Activated T-helper 17 cell treated with anti-CD3 and anti-CD28 coated beads, Interleukin-2, amount 50 U/mL, for 72 hours (primary cell): ENCODE measurements around the gene ASMTL. TPM values are rescaled to one million over a fixed set of nuclear protein-coding genes. Genes with fewer than 3 reads are reported as not detected.

Experiments
- ATAC-seq: fragments of 150-1000 bp; cut with Tn5 transposase; replicated peaks from 2 replicates; pipeline ENCODE4 v1.10.0; 2021; ENCODE audit warnings: mild to moderate bottlenecking, moderate library complexity
- H3K27ac Mint-ChIP-seq: one replicate; pipeline ENCODE4 v1.8.0; 2022; ENCODE audit warnings: mixed read lengths
- H3K27me3 Mint-ChIP-seq: one replicate; pipeline ENCODE4 v1.8.0; 2022; ENCODE audit warnings: mixed read lengths
- H3K36me3 Mint-ChIP-seq: one replicate; pipeline ENCODE4 v1.8.0; 2022; ENCODE audit warnings: low read depth, mild to moderate bottlenecking, mixed read lengths
- H3K4me1 Mint-ChIP-seq: one replicate; pipeline ENCODE4 v1.8.0; 2022; ENCODE audit warnings: mixed read lengths
- H3K4me3 Mint-ChIP-seq: one replicate; pipeline ENCODE4 v1.8.0; 2022; ENCODE audit warnings: mild to moderate bottlenecking, mixed read lengths
- H3K9me3 Mint-ChIP-seq: one replicate; pipeline ENCODE4 v1.8.0; 2022; ENCODE audit warnings: mixed read lengths
- total RNA-seq, 2 donors: library from RNA; stranded (reverse); gene quantifications; one replicate each; pipeline ENCODE4 v1.2.3, GENCODE V29; 2022

Gene ASMTL
- total RNA-seq, 2 donors from 2014 or later, result 50.6 to 65.5 TPM

- no peak overlapping the region for H3K4me3 Mint-ChIP-seq
- ATAC-seq, result no peak
- H3K36me3 Mint-ChIP-seq, result peaks cover 32% of the 10 kb centered on the region
- H3K9me3 Mint-ChIP-seq, result no peaks in the 10 kb centered on the region
- peaks cover 9% of the 10 kb centered on the region for H3K4me1 Mint-ChIP-seq
- H3K27me3 Mint-ChIP-seq, result no peaks in the 10 kb centered on the region
- peak overlapping the region; percentile 58 for H3K27ac Mint-ChIP-seq
These were observed 91.4 kb downstream of the ASMTL start for GRCh38 chrX:1361275-1361674.

- Mint-ChIP-seq H3K27me3 (no peaks in the 10 kb centered on the region), H3K27ac (peak overlapping the region; percentile 79), H3K9me3 (no peaks in the 10 kb centered on the region), H3K36me3 (peaks cover 32% of the 10 kb centered on the region), H3K4me1 (peaks cover 9% of the 10 kb centered on the region), H3K4me3 (no peak overlapping the region)
- no peak for ATAC-seq
These were observed 92.5 kb downstream of the ASMTL start for GRCh38 chrX:1360171-1360570.

- H3K9me3 Mint-ChIP-seq, result no peaks in the 10 kb centered on the region
- no peak for ATAC-seq
- H3K36me3 Mint-ChIP-seq, result peaks cover 32% of the 10 kb centered on the region
- no peak overlapping the region for H3K4me3 Mint-ChIP-seq
- H3K27ac Mint-ChIP-seq, result peak overlapping the region; percentile 79
- H3K4me1 Mint-ChIP-seq, result peaks cover 9% of the 10 kb centered on the region
- H3K27me3 Mint-ChIP-seq, result no peaks in the 10 kb centered on the region
These were observed 93.2 kb downstream of the ASMTL start for GRCh38 chrX:1359477-1359873.

GRCh38 chrX:1358793-1359476 lies 93.8 kb downstream of the ASMTL start:
- Mint-ChIP-seq H3K4me1 (peaks cover 9% of the 10 kb centered on the region), H3K36me3 (peaks cover 32% of the 10 kb centered on the region), H3K9me3 (no peaks in the 10 kb centered on the region), H3K27ac (peak overlapping the region; percentile 79), H3K27me3 (no peaks in the 10 kb centered on the region), H3K4me3 (no peak overlapping the region)
- ATAC-seq, result no peak

- no peak for ATAC-seq
- Mint-ChIP-seq H3K4me1 (peaks cover 9% of the 10 kb centered on the region), H3K27ac (no peak overlapping the region), H3K27me3 (no peaks in the 10 kb centered on the region), H3K4me3 (no peak overlapping the region), H3K36me3 (peaks cover 32% of the 10 kb centered on the region), H3K9me3 (no peaks in the 10 kb centered on the region)
These were observed 94.7 kb downstream of the ASMTL start for GRCh38 chrX:1357993-1358392.

GRCh38 chrX:1355131-1356046 lies 97.3 kb downstream of the ASMTL start:
- Mint-ChIP-seq H3K9me3 (no peaks in the 10 kb centered on the region), H3K4me1 (no peaks in the 10 kb centered on the region), H3K27ac (no peak overlapping the region), H3K4me3 (no peak overlapping the region), H3K36me3 (peaks cover 23% of the 10 kb centered on the region), H3K27me3 (no peaks in the 10 kb centered on the region)
- peak; percentile 19 for ATAC-seq

GRCh38 chrX:1354036-1355019 lies 98.4 kb downstream of the ASMTL start:
- Mint-ChIP-seq H3K4me3 (no peak overlapping the region), H3K27ac (peak overlapping the region; percentile 20)
- no peak for ATAC-seq

More at GRCh38 chrX:1354036-1355019, 98.4 kb downstream of the ASMTL start:
- no peaks in the 10 kb centered on the region for H3K9me3 Mint-ChIP-seq
- H3K27me3 Mint-ChIP-seq, result no peaks in the 10 kb centered on the region
- H3K4me1 Mint-ChIP-seq, result no peaks in the 10 kb centered on the region
- H3K36me3 Mint-ChIP-seq, result peaks cover 12% of the 10 kb centered on the region

Other genes starting within 250 kb of the ASMTL start
- 1 to 10 TPM in 1 of 2 donors, under 1 TPM in 1; 0.63 to 1.4 TPM for gene CRLF2, start 240.3 kb downstream of the ASMTL start, total RNA-seq
- gene CSF2RA, start 184.1 kb downstream of the ASMTL start, total RNA-seq, result under 1 TPM; 0.13 to 0.34 TPM
- gene IL3RA, start 116.1 kb downstream of the ASMTL start, total RNA-seq, result 1 to 10 TPM in 1 of 2 donors, under 1 TPM in 1; 0.52 to 1.2 TPM
- 100 to 1,000 TPM; 373 to 401 TPM for gene SLC25A6, start 60.8 kb downstream of the ASMTL start, total RNA-seq
- gene P2RY8, start 84.3 kb upstream of the ASMTL start, total RNA-seq, result 100 to 1,000 TPM in 1 of 2 donors, 10 to 100 TPM in 1; 89.0 to 105 TPM
- gene AKAP17A, start 138.7 kb upstream of the ASMTL start, total RNA-seq, result 10 to 100 TPM; 54.3 to 79.4 TPM
- gene ASMT, start 162.2 kb upstream of the ASMTL start, total RNA-seq, result 1 to 10 TPM; 2.0 to 8.9 TPM